ENCODE results near the gene RFNG.

- TF ChIP-seq EZH2 (IDR thresholded peaks at IDR 0.05) (no peak), POLR2AphosphoS5 (IDR thresholded peaks at IDR 0.05; ENCODE audit: borderline replicate concordance, low read depth, low read length) (no peak)
Measured at GRCh38 chr17:82022981-82023446, 28.6 kb downstream of the RFNG start, which contains the start of gene LRRC45.

Measured in SK-N-MC (cell line).